SH-SY5Y (cell line): ENCODE measurements around the gene FSTL4.

ENCODE experiments used
- GATA2 ChIP-seq: IDR thresholded peaks from 2 replicates; pipeline ENCODE4 v1.6.1; 2011; ENCODE audit warnings: mild to moderate bottlenecking, low read depth, low read length
- GATA3 ChIP-seq: IDR thresholded peaks from 2 replicates; pipeline ENCODE4 v1.6.1; 2011; ENCODE audit warnings: low read depth, mild to moderate bottlenecking, low read length, moderate library complexity

GRCh38 chr5:133309166-133309795 lies 303.1 kb downstream of the FSTL4 start:
- TF ChIP-seq GATA3 (no peak), GATA2 (no peak)
